H1 (cell line): ENCODE measurements around the gene OLIG2. TPM values are rescaled to one million over a fixed set of nuclear protein-coding genes. Genes with fewer than 3 reads are reported as not detected.
A peak's percentile ranks its signal among the peaks of the same experiment; 100 is the strongest.

Experiments used
- CTCF ChIA-PET: fragments of 300-600 bp; sonication (Branson Sonifier 250); formaldehyde crosslinking; loops from one replicate; lab custom pipeline; 2021; ENCODE audit not compliant: partially characterized antibody; lab: Charles Lee
- POLR2A ChIA-PET: fragments of 300-600 bp; sonication (Branson Sonifier 250); formaldehyde crosslinking; loops from one replicate; lab custom pipeline; 2021; ENCODE audit warnings: inconsistent platforms; ENCODE audit not compliant: partially characterized antibody; lab: Charles Lee
- DNase-seq, 2 experiments: peaks; one replicate each; pipeline versions ENCODE4 v3.0.0 to v3.0.0-alpha.2; 2010 to 2022; ENCODE audit warnings: low spot score in 2 of 2, low read depth in 1 of 2, mixed read lengths in 1 of 2
- FAIRE-seq: peaks from 2 replicates; lab custom pipeline; 2011; peaks lifted over from hg19 to GRCh38; lab: Jason Lieb, UNC
- H2AFZ ChIP-seq: 2 replicates; pipeline ENCODE4 v1.8.1; 2012; ENCODE audit warnings: low read length, inconsistent platforms
- H2AK5ac ChIP-seq: 2 replicates; pipeline ENCODE4 v1.6.1; 2013; ENCODE audit warnings: low read depth, low read length
- H2BK120ac ChIP-seq: replicated peaks from 2 replicates; pipeline ENCODE3; 2013; ENCODE audit warnings: low read depth, low read length, inconsistent platforms
- H2BK12ac ChIP-seq: 2 replicates; pipeline ENCODE4 v1.6.1; 2013; ENCODE audit warnings: low read depth, low read length
- H2BK15ac ChIP-seq: 2 replicates; pipeline ENCODE4 v1.6.1; 2013; ENCODE audit warnings: low read length
- H2BK20ac ChIP-seq: 2 replicates; pipeline ENCODE4 v1.6.1; 2013; ENCODE audit warnings: low read length
- H2BK5ac ChIP-seq: 2 replicates; pipeline ENCODE4 v1.6.1; 2013; ENCODE audit warnings: low read depth, low read length
- H3K14ac ChIP-seq: 2 replicates; pipeline ENCODE4 v1.6.1; 2013; ENCODE audit warnings: inconsistent platforms; ENCODE audit not compliant: insufficient read length
- H3K18ac ChIP-seq: 2 replicates; pipeline ENCODE4 v1.6.1; 2013; ENCODE audit warnings: low read length; ENCODE audit errors: extremely low read depth
- H3K23ac ChIP-seq: 2 replicates; pipeline ENCODE4 v1.6.1; 2013; ENCODE audit warnings: inconsistent platforms; ENCODE audit not compliant: insufficient read length
- H3K23me2 ChIP-seq: 2 replicates; pipeline ENCODE4 v1.6.1; 2013; ENCODE audit warnings: low read depth, low read length
- H3K27ac ChIP-seq: 2 replicates; pipeline ENCODE4 v1.6.1; 2011; ENCODE audit warnings: low read depth, low read length, inconsistent platforms
- H3K27me3 ChIP-seq, 4 experiments: replicated peaks in 1 of 4; 1 replicate in 1 of 4; 2 replicates in 3 of 4; pipeline versions ENCODE4 v1.6.1 to v1.8.1; 2011 to 2013; ENCODE audit warnings: low read length in 3 of 4, mild to moderate bottlenecking in 3 of 4, inconsistent platforms in 2 of 4, mixed read lengths in 2 of 4, moderate library complexity in 1 of 4; ENCODE audit not compliant: control insufficient read depth in 3 of 4, insufficient read depth in 3 of 4; ENCODE audit errors: extremely low read depth in 1 of 4
- H3K36me3 ChIP-seq, 4 experiments: 2 replicates each; pipeline versions ENCODE4 v1.6.1 to v1.8.1; 2011 to 2013; ENCODE audit warnings: mild to moderate bottlenecking in 4 of 4, low read length in 3 of 4, moderate library complexity in 2 of 4, control low read depth in 1 of 4, inconsistent platforms in 1 of 4; ENCODE audit not compliant: insufficient read depth in 4 of 4, control insufficient read depth in 2 of 4
- H3K4ac ChIP-seq: replicated peaks from 2 replicates; pipeline ENCODE3; 2013; ENCODE audit warnings: low read length, low read depth, mixed read lengths, inconsistent platforms; ENCODE audit not compliant: insufficient read length
- H3K4me1 ChIP-seq, 4 experiments: replicated peaks in 1 of 4; 1 replicate in 1 of 4; 2 replicates in 3 of 4; pipeline versions ENCODE4 v1.6.1 to v1.8.1; 2011 to 2013; ENCODE audit warnings: low read length in 3 of 4, inconsistent platforms in 2 of 4, mixed read lengths in 1 of 4; ENCODE audit not compliant: insufficient read depth in 4 of 4, control insufficient read depth in 3 of 4
- H3K4me2 ChIP-seq, 2 experiments: 2 replicates each; pipeline versions ENCODE4 v1.6.1 to v1.8.1; 2011 to 2013; ENCODE audit warnings: low read depth in 2 of 2, low read length in 2 of 2, control low read depth in 1 of 2, inconsistent platforms in 1 of 2, mild to moderate bottlenecking in 1 of 2; ENCODE audit not compliant: insufficient read depth in 1 of 2
- H3K4me3 ChIP-seq, 4 experiments: fragments of 200-600, 300-600 bp in 1 of 4; sonication (generic), shearing (Covaris generic), sonication (Bioruptor Twin) in 1 of 4; 2 replicates each; pipeline versions ENCODE4 v1.5.1 to v1.8.1; 2011 to 2016; ENCODE audit warnings: low read length in 4 of 4, low read depth in 3 of 4, control low read depth in 2 of 4, inconsistent platforms in 2 of 4, mild to moderate bottlenecking in 2 of 4, mixed read lengths in 1 of 4, moderate library complexity in 1 of 4; ENCODE audit not compliant: insufficient read depth in 2 of 4; ENCODE audit errors: extremely low read depth in 1 of 4
- H3K56ac ChIP-seq: replicated peaks from 2 replicates; pipeline ENCODE3; 2013; ENCODE audit warnings: low read depth, mild to moderate bottlenecking, mixed read lengths, low read length, inconsistent platforms; ENCODE audit not compliant: insufficient read length
- H3K79me1 ChIP-seq: 2 replicates; pipeline ENCODE4 v1.6.1; 2013; ENCODE audit warnings: low read depth, low read length, control low read depth
- H3K79me2 ChIP-seq, 2 experiments: 2 replicates each; pipeline versions ENCODE4 v1.6.1 to v1.8.1; 2012 to 2013; ENCODE audit warnings: low read length in 2 of 2, mild to moderate bottlenecking in 2 of 2, inconsistent platforms in 1 of 2; ENCODE audit not compliant: insufficient read depth in 2 of 2, control insufficient read depth in 1 of 2
- H3K9ac ChIP-seq, 4 experiments: replicated peaks in 1 of 4; 1 replicate in 1 of 4; 2 replicates in 3 of 4; pipeline versions ENCODE4 v1.6.1 to v1.8.1; 2011 to 2013; ENCODE audit warnings: low read depth in 3 of 4, low read length in 3 of 4, control low read depth in 2 of 4, mild to moderate bottlenecking in 2 of 4, moderate library complexity in 2 of 4, inconsistent platforms in 1 of 4; ENCODE audit errors: extremely low read depth in 1 of 4
- H3K9me3 ChIP-seq, 2 experiments: 2 replicates each; pipeline versions ENCODE4 v1.6.1 to v1.8.1; 2012 to 2013; ENCODE audit warnings: mild to moderate bottlenecking in 2 of 2, moderate library complexity in 2 of 2, control low read depth in 1 of 2, inconsistent platforms in 1 of 2, low read depth in 1 of 2, low read length in 1 of 2, mixed read lengths in 1 of 2; ENCODE audit not compliant: insufficient read depth in 2 of 2
- H4K20me1 ChIP-seq, 2 experiments: replicated peaks in 1 of 2; 2 replicates each; pipeline versions ENCODE3 to v1.8.1; 2011 to 2013; ENCODE audit warnings: inconsistent platforms in 2 of 2, low read length in 2 of 2, mild to moderate bottlenecking in 1 of 2; ENCODE audit not compliant: insufficient read depth in 2 of 2, control insufficient read depth in 1 of 2
- H4K5ac ChIP-seq: 2 replicates; pipeline ENCODE4 v1.6.1; 2013; ENCODE audit warnings: low read length, low read depth, mixed read lengths, inconsistent platforms; ENCODE audit not compliant: insufficient read length
- H4K8ac ChIP-seq: 2 replicates; pipeline ENCODE4 v1.8.0; 2013; ENCODE audit warnings: mild to moderate bottlenecking, moderate library complexity, low read length, inconsistent platforms; ENCODE audit not compliant: insufficient read depth; ENCODE audit errors: extremely low read depth
- H4K91ac ChIP-seq: replicated peaks from 2 replicates; pipeline ENCODE3; 2013; ENCODE audit warnings: low read length, mixed read lengths, inconsistent platforms; ENCODE audit not compliant: insufficient read length
- ASH2L ChIP-seq: fragments of 200-600, 300-600 bp; sonication (generic); IDR thresholded peaks from one replicate; pipeline ENCODE4 v1.7.1; 2017; ENCODE audit warnings: low read length
- BRCA1 ChIP-seq: IDR thresholded peaks from 2 replicates; pipeline ENCODE4 v1.6.1; 2012; ENCODE audit warnings: low read depth, low read length, improper control_type of control experiment
- EZH2 ChIP-seq: fragments of 200-600 bp; sonication (generic); IDR thresholded peaks from 2 replicates; pipeline ENCODE4 v1.7.1; 2012; ENCODE audit warnings: low read depth, mild to moderate bottlenecking, moderate library complexity, low read length, inconsistent platforms; ENCODE audit not compliant: severe bottlenecking
- KDM4A ChIP-seq: IDR thresholded peaks from one replicate; pipeline ENCODE4 v1.7.1; 2012; ENCODE audit warnings: low read depth, mild to moderate bottlenecking, moderate library complexity, low read length, inconsistent platforms; ENCODE audit not compliant: severe bottlenecking
- MAX ChIP-seq: IDR thresholded peaks from 2 replicates; pipeline ENCODE4 v1.6.1; 2012; ENCODE audit warnings: inconsistent platforms
- RNF2 ChIP-seq: fragments of 200-900, 300-1000 bp; sonication (generic); IDR thresholded peaks from 2 replicates; pipeline ENCODE4 v1.7.1; 2016; ENCODE audit warnings: borderline replicate concordance, low read depth, mild to moderate bottlenecking, antibody characterized with exemption, low read length; ENCODE audit not compliant: poor library complexity, severe bottlenecking; ENCODE audit errors: missing control alignments
- SUZ12 ChIP-seq: fragments of 200-600 bp; sonication (generic); IDR thresholded peaks from 2 replicates; pipeline ENCODE4 v1.6.1; 2012; ENCODE audit warnings: mild to moderate bottlenecking, inconsistent platforms, low read length, moderate library complexity, mixed read lengths
- TAF1 ChIP-seq: IDR thresholded peaks from 2 replicates; pipeline ENCODE4 v1.6.1; 2011; ENCODE audit warnings: mild to moderate bottlenecking, low read depth, low read length
- TAF7 ChIP-seq: optimal IDR thresholded peaks from 2 replicates; pipeline ENCODE3; 2011; ENCODE audit warnings: low read depth, mild to moderate bottlenecking, inconsistent platforms, low read length, moderate library complexity, borderline replicate concordance
- TEAD4 ChIP-seq: IDR thresholded peaks from 2 replicates; pipeline ENCODE4 v1.6.1; 2012; ENCODE audit warnings: low read depth, low read length, inconsistent platforms, mixed read lengths
- WGBS, 2 experiments: shearing (Covaris generic) in 1 of 2; methylation state at CpG; one replicate each; pipeline versions ENCODE4 v1.1.6 to v1.1.7; 2013 to 2015; ENCODE audit warnings: low lambda C conversion rate in 2 of 2, mixed read lengths in 2 of 2, inconsistent platforms in 1 of 2, low coverage in 1 of 2, missing lambda C conversion rate in 1 of 2; ENCODE audit not compliant: insufficient replicate concordance in 2 of 2, insufficient coverage in 1 of 2, insufficient read length in 1 of 2; ENCODE audit errors: extremely low coverage in 1 of 2, missing lambda C conversion rate in 1 of 2; 5-methylcytosine and 5-hydroxymethylcytosine counted together
- polyA plus RNA-seq, 7 experiments: library from polyadenylated mRNA; depleted of rRNA in 3 of 7; stranded (reverse) in 5 of 7; unstranded in 2 of 7; fragments of >200 nt in 5 of 7; fragments of 200-250 nt in 2 of 7; gene quantifications; 1 replicate in 5 of 7; 2 replicates in 1 of 7; 4 replicates in 1 of 7; pipeline versions ENCODE4 v1.2.1 to v1.2.3, GENCODE V29; 2011 to 2013; ENCODE audit warnings: missing spikeins in 2 of 7, mixed read lengths in 2 of 7
- total RNA-seq: library from RNA; stranded (reverse); fragmentation: NEBNext Ultra II Directional; extraction: Animal tissue kit (Norgen Biotek cat#: 25700); gene quantifications from 2 replicates; pipeline ENCODE4 v1.2.1, GENCODE V29; 2021
- TF ChIP-seq, protein P1 (sequence below): IDR thresholded peaks from 2 replicates; pipeline ENCODE4 v1.6.1; 2012; ENCODE audit warnings: inconsistent platforms

The OLIG2 gene
- total and polyA plus RNA-seq, 2 of the 8 experiments (the other 6 are each of a cell fraction or from before 2014, with no cell fraction given): 0.79 TPM; not detected in 1

DNA sequence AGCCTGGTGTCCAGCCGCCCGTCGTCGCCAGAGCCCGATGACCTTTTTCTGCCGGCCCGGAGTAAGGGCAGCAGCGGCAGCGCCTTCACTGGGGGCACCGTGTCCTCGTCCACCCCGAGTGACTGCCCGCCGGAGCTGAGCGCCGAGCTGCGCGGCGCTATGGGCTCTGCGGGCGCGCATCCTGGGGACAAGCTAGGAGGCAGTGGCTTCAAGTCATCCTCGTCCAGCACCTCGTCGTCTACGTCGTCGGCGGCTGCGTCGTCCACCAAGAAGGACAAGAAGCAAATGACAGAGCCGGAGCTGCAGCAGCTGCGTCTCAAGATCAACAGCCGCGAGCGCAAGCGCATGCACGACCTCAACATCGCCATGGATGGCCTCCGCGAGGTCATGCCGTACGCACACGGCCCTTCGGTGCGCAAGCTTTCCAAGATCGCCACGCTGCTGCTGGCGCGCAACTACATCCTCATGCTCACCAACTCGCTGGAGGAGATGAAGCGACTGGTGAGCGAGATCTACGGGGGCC lies 1.2 kb downstream of the OLIG2 start:
- no peak overlapping the region for H2BK120ac ChIP-seq
- H3K56ac ChIP-seq: no peak overlapping the region
- peak overlapping the region; percentile 85 to 95 for H3K4me2 ChIP-seq
- peaks cover 13% of the 10 kb centered on the region for H3K23me2 ChIP-seq
- H4K91ac ChIP-seq: peak overlapping the region; percentile 51
- no peak for FAIRE-seq
- no peak overlapping the region for H2BK20ac ChIP-seq
- H4K8ac ChIP-seq: no peak overlapping the region
- no peak overlapping the region for H3K27ac ChIP-seq
- no peak overlapping the region for H3K14ac ChIP-seq
- peak overlapping the region; percentile 59; the same call in 1 of the 2 replicates for H2AFZ ChIP-seq
- no peaks in the 10 kb centered on the region for H3K79me1 ChIP-seq
- peak overlapping the region; percentile 35 for H3K4ac ChIP-seq
- H3K4me3 ChIP-seq: peak overlapping the region in 1 of 4 experiments; percentile 70; a peak in 2 of 8 replicates
- H2BK5ac ChIP-seq: no peak overlapping the region
- peak overlapping the region; percentile 81 for H3K18ac ChIP-seq
- peak in 1 of 2 experiments; percentile 72 for DNase-seq
- H2BK15ac ChIP-seq: no peak overlapping the region
- POLR2A ChIA-PET: interaction anchor here (0.8 kb wide), 1 partner anchor 44 kb away, joined by 4 read pairs; no protein-coding TSS in a partner anchor
- H3K23ac ChIP-seq: no peak overlapping the region
- no peak overlapping the region for H3K9ac ChIP-seq
- CTCF ChIA-PET: interaction anchor here (0.8 to 6.0 kb wide), 4 partner anchors 8 to 143 kb away, joined by 3 to 44 read pairs (median 6); no protein-coding TSS in a partner anchor
- H3K36me3 ChIP-seq: peaks cover 0 to 5% (median 0%) of the 10 kb centered on the region in 4 experiments; a peak in 1 of 8 replicates
- H2AK5ac ChIP-seq: no peak overlapping the region
- H3K79me2 ChIP-seq: no peaks in the 10 kb centered on the region
- no peak overlapping the region for H4K5ac ChIP-seq
- peak; percentile 94 for TF ChIP-seq SUZ12
- peak; percentile 87; the same call in 1 of the 2 replicates for TF ChIP-seq MAX
- peak; percentile 77 for TF ChIP-seq RNF2
- TF ChIP-seq TAF1: no peak
- no peak for TF ChIP-seq ASH2L
- TF ChIP-seq, protein P1, sequence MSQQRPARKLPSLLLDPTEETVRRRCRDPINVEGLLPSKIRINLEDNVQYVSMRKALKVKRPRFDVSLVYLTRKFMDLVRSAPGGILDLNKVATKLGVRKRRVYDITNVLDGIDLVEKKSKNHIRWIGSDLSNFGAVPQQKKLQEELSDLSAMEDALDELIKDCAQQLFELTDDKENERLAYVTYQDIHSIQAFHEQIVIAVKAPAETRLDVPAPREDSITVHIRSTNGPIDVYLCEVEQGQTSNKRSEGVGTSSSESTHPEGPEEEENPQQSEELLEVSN: peak; percentile 75; the same call in 1 of the 2 replicates
- TF ChIP-seq TEAD4: no peak
- no peak for TF ChIP-seq TAF7
- no peak for TF ChIP-seq BRCA1
- TF ChIP-seq EZH2: peak; percentile 97
- peak; percentile 16 for TF ChIP-seq KDM4A
- H3K27me3 ChIP-seq: peaks cover 90 to 99% (median 98%) of the 10 kb centered on the region in 4 experiments
- no peaks in the 10 kb centered on the region for H3K9me3 ChIP-seq
- peaks cover 14% of the 10 kb centered on the region in 2 experiments for H4K20me1 ChIP-seq
- WGBS, 2 experiments: 15% methylated on average over 43 of the region's 54 CpGs; no CpG with 5 or more reads in 1 of the 2 experiments
- peaks cover 6 to 35% (median 24%) of the 10 kb centered on the region in 4 experiments for H3K4me1 ChIP-seq
- peak overlapping the region; percentile 75; the same call in 1 of the 2 replicates for H2BK12ac ChIP-seq
